Liver (tissue), 9 donors: ENCODE data around the gene MYO10. TPM values are rescaled to one million over a fixed set of nuclear protein-coding genes. Genes with fewer than 3 reads are reported as not detected.

Experiments used
- DNase-seq: peaks from one replicate; pipeline ENCODE4 v3.0.0-alpha.2; 2017; ENCODE audit warnings: low spot score
- H3K27ac ChIP-seq, 2 donors: one replicate each; pipeline ENCODE4 v1.7.0; 2013; ENCODE audit warnings: inconsistent platforms in 2 of 2, low read length in 2 of 2, control low read depth in 1 of 2, low read depth in 1 of 2, mild to moderate bottlenecking in 1 of 2
- H3K27me3 ChIP-seq, 4 donors: one replicate each; pipeline versions ENCODE4 v1.6.1 to v1.7.0; 2013; ENCODE audit warnings: low read length in 3 of 4, inconsistent platforms in 1 of 4, mild to moderate bottlenecking in 1 of 4, moderate library complexity in 1 of 4; ENCODE audit not compliant: control insufficient read depth in 4 of 4, insufficient read depth in 4 of 4
- H3K36me3 ChIP-seq, 4 donors: one replicate each; pipeline versions ENCODE4 v1.6.1 to v1.7.0; 2013; ENCODE audit warnings: low read length in 3 of 4, mild to moderate bottlenecking in 3 of 4, low read depth in 1 of 4, moderate library complexity in 1 of 4; ENCODE audit not compliant: control insufficient read depth in 4 of 4, insufficient read depth in 3 of 4
- H3K4me1 ChIP-seq, 4 donors: one replicate each; pipeline versions ENCODE4 v1.6.1 to v1.7.0; 2013; ENCODE audit warnings: low read length in 3 of 4, mild to moderate bottlenecking in 3 of 4, moderate library complexity in 1 of 4; ENCODE audit not compliant: control insufficient read depth in 4 of 4, insufficient read depth in 4 of 4
- H3K4me3 ChIP-seq, 3 donors: one replicate each; pipeline versions ENCODE4 v1.6.1 to v1.7.0; 2013; ENCODE audit warnings: low read length in 3 of 3, control low read depth in 1 of 3, low read depth in 1 of 3, mild to moderate bottlenecking in 1 of 3
- H3K9ac ChIP-seq, 2 donors: one replicate each; pipeline ENCODE4 v1.7.0; 2013; ENCODE audit warnings: low read length in 2 of 2, mild to moderate bottlenecking in 2 of 2, moderate library complexity in 2 of 2, control low read depth in 1 of 2, low read depth in 1 of 2
- H3K9me3 ChIP-seq, 4 donors: one replicate each; pipeline versions ENCODE4 v1.6.1 to v1.7.0; 2013; ENCODE audit warnings: low read length in 3 of 4; ENCODE audit not compliant: control insufficient read depth in 4 of 4
- EGR1 ChIP-seq, 2 donors: IDR thresholded peaks; 2 replicates each; pipeline ENCODE4 v1.6.1; 2016 to 2018; ENCODE audit warnings: antibody characterized with exemption in 2 of 2, low read depth in 2 of 2
- FOXA2 ChIP-seq: IDR thresholded peaks from 2 replicates; pipeline ENCODE4 v1.6.1; 2016; ENCODE audit warnings: antibody characterized with exemption
- HNF4G ChIP-seq: IDR thresholded peaks from 2 replicates; pipeline ENCODE4 v1.6.1; 2016; ENCODE audit warnings: antibody characterized with exemption
- JUND ChIP-seq, 2 donors: IDR thresholded peaks; 2 replicates each; pipeline ENCODE4 v1.6.1; 2016; ENCODE audit warnings: antibody characterized with exemption in 2 of 2
- NR2F2 ChIP-seq: IDR thresholded peaks from 2 replicates; pipeline ENCODE4 v1.6.1; 2016; ENCODE audit warnings: antibody characterized with exemption
- RAD21 ChIP-seq, 2 donors: IDR thresholded peaks; 2 replicates each; pipeline ENCODE4 v1.6.1; 2016; ENCODE audit warnings: antibody characterized with exemption in 2 of 2, mild to moderate bottlenecking in 2 of 2
- RXRA ChIP-seq, 2 donors: IDR thresholded peaks; 2 replicates each; pipeline ENCODE4 v1.6.1; 2017 to 2018; ENCODE audit warnings: antibody characterized with exemption in 2 of 2, mild to moderate bottlenecking in 1 of 2
- SP1 ChIP-seq: IDR thresholded peaks from 2 replicates; pipeline ENCODE4 v1.6.1; 2018; ENCODE audit warnings: antibody characterized with exemption, mild to moderate bottlenecking
- TAF1 ChIP-seq: conservative IDR thresholded peaks from 2 replicates; pipeline ENCODE4 v1.6.1; 2016; ENCODE audit warnings: antibody characterized with exemption, mild to moderate bottlenecking
- YY1 ChIP-seq: IDR thresholded peaks from 2 replicates; pipeline ENCODE4 v1.6.1; 2016; ENCODE audit warnings: antibody characterized with exemption, mild to moderate bottlenecking
- WGBS: extraction: QIAGEN DNeasy Blood & Tissue Kit; methylation state at CpG from one replicate; pipeline ENCODE4 v1.1.7; 2013; 5-methylcytosine and 5-hydroxymethylcytosine counted together
- polyA plus RNA-seq, 2 donors: library from polyadenylated mRNA; stranded (reverse) in 1 of 2; unstranded in 1 of 2; fragments of 200-250 nt in 1 of 2; fragments of >200 nt in 1 of 2; fragmentation: Nextera tagmentation in 1 of 2; extraction: Ambion mirVana in 1 of 2; gene quantifications; one replicate each; pipeline versions ENCODE4 v1.2.1 to v1.2.3, GENCODE V29; 2013 to 2015
- total RNA-seq, 2 donors: library from RNA; depleted of rRNA; stranded (reverse); fragments of >200 nt; gene quantifications; one replicate each; pipeline ENCODE4 v1.2.3, GENCODE V29; 2014
- TF ChIP-seq, protein P1 (sequence below): IDR thresholded peaks from 2 replicates; pipeline ENCODE4 v1.6.1; 2016; ENCODE audit warnings: antibody characterized with exemption, mild to moderate bottlenecking
- TF ChIP-seq, protein P2 (sequence below): IDR thresholded peaks from 2 replicates; pipeline ENCODE4 v1.6.1; 2016; ENCODE audit warnings: antibody characterized with exemption
- TF ChIP-seq, protein P3 (sequence below): IDR thresholded peaks from 2 replicates; pipeline ENCODE4 v1.6.1; 2016; ENCODE audit warnings: antibody characterized with exemption
- TF ChIP-seq, protein P4 (sequence below): IDR thresholded peaks from 2 replicates; pipeline ENCODE4 v1.6.1; 2016; ENCODE audit warnings: antibody characterized with exemption
- TF ChIP-seq, protein P5 (sequence below): fragments of 150-350 bp; IDR thresholded peaks from 2 replicates; pipeline ENCODE4 v1.5.1; 2017; ENCODE audit warnings: improper control_type of control experiment, low read depth, low read length; ENCODE audit not compliant: missing input control
- donor health status: healthy.
- donor health status: healthy.
- donor health status: healthy.
- donor health status: healthy.
- donor health status: healthy.

The MYO10 gene
- total and polyA plus RNA-seq, 4 donors, result 4.3 to 15.3 (median 7.1) TPM

DNA sequence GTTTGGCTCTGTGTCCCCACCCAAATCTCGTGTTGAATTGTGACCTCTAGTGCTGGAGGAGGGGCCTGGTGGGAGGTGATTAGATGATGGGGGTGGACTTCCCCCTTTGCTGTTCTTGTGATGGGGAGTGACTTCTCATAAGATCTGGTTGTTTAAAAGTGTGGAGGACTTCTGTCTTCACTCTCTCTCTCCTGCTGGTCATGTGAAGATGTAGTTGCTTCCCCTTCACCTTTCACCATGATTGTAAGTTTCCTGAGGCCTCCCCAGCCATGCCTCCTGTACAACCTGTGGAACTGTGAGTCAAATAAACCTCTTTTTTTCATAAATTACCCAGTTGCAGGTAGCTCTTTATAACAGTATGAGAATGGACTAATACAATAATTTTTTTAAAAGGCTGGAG is 10.6 kb upstream of the MYO10 start (continued):
- TF ChIP-seq, protein P1, sequence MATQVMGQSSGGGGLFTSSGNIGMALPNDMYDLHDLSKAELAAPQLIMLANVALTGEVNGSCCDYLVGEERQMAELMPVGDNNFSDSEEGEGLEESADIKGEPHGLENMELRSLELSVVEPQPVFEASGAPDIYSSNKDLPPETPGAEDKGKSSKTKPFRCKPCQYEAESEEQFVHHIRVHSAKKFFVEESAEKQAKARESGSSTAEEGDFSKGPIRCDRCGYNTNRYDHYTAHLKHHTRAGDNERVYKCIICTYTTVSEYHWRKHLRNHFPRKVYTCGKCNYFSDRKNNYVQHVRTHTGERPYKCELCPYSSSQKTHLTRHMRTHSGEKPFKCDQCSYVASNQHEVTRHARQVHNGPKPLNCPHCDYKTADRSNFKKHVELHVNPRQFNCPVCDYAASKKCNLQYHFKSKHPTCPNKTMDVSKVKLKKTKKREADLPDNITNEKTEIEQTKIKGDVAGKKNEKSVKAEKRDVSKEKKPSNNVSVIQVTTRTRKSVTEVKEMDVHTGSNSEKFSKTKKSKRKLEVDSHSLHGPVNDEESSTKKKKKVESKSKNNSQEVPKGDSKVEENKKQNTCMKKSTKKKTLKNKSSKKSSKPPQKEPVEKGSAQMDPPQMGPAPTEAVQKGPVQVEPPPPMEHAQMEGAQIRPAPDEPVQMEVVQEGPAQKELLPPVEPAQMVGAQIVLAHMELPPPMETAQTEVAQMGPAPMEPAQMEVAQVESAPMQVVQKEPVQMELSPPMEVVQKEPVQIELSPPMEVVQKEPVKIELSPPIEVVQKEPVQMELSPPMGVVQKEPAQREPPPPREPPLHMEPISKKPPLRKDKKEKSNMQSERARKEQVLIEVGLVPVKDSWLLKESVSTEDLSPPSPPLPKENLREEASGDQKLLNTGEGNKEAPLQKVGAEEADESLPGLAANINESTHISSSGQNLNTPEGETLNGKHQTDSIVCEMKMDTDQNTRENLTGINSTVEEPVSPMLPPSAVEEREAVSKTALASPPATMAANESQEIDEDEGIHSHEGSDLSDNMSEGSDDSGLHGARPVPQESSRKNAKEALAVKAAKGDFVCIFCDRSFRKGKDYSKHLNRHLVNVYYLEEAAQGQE, result no peak
- no peak for TF ChIP-seq RXRA (IDR thresholded peaks at IDR 0.05)
- TF ChIP-seq, protein P2, sequence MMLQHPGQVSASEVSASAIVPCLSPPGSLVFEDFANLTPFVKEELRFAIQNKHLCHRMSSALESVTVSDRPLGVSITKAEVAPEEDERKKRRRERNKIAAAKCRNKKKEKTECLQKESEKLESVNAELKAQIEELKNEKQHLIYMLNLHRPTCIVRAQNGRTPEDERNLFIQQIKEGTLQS, result no peak
- TF ChIP-seq RAD21 (IDR thresholded peaks at IDR 0.05), result no peak
- TF ChIP-seq, protein P3, sequence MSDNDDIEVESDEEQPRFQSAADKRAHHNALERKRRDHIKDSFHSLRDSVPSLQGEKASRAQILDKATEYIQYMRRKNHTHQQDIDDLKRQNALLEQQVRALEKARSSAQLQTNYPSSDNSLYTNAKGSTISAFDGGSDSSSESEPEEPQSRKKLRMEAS, result no peak
- TF ChIP-seq HNF4G, result no peak

DNA sequence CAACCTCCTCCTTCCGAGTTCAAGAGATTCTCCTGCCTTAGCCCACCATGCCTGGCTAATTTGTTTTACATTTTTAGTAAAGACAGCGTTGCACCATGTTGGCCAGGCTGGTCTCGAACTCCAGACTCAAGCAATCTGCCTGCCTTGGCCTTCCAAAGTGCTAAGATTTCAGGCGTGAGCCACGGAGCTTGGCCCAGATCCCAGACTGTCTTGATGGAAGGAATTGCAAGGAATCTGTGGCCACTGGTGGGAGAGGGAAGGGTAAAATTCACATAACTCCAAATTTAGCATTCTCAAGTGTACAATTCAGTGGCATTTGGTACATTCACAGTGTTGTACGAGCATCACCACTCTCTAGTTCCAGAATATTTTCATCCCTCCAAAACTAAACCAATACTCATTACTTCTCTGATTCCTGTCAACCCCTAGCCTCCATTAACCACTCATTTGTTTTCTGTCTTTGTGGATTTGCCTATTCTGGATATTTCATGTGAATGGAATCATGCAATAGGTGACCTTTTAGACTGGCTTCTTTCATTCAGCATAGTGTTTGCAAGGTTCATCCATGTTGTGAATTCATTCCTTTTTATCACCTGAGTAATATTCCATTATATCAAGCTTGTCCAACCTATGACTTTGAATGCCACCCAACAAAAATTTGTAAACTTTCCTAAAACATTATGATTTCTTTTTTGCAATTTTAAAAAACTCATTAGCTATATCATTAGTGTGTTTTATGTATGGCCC is 8.9 kb upstream of the MYO10 start:
- Histone ChIP-seq H3K4me1 (no peaks in the 10 kb centered on the region), H3K9me3 (peaks cover 0 to 8% (median 3%) of the 10 kb centered on the region in 4 donors), H3K9ac (no peak overlapping the region), H3K4me3 (no peak overlapping the region), H3K27ac (no peak overlapping the region), H3K36me3 (no peaks in the 10 kb centered on the region), H3K27me3 (no peaks in the 10 kb centered on the region)
- WGBS, result 77% methylated on average over 6 of the region's 6 CpGs
- DNase-seq, result no peak
- TF ChIP-seq, protein P2, result no peak
- TF ChIP-seq, protein P4, sequence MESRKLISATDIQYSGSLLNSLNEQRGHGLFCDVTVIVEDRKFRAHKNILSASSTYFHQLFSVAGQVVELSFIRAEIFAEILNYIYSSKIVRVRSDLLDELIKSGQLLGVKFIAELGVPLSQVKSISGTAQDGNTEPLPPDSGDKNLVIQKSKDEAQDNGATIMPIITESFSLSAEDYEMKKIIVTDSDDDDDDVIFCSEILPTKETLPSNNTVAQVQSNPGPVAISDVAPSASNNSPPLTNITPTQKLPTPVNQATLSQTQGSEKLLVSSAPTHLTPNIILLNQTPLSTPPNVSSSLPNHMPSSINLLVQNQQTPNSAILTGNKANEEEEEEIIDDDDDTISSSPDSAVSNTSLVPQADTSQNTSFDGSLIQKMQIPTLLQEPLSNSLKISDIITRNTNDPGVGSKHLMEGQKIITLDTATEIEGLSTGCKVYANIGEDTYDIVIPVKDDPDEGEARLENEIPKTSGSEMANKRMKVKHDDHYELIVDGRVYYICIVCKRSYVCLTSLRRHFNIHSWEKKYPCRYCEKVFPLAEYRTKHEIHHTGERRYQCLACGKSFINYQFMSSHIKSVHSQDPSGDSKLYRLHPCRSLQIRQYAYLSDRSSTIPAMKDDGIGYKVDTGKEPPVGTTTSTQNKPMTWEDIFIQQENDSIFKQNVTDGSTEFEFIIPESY, result no peak
- TF ChIP-seq, protein P1, result no peak
- TF ChIP-seq FOXA2, result no peak
- TF ChIP-seq YY1, result no peak
- no peak for TF ChIP-seq RXRA (IDR thresholded peaks at IDR 0.05)
- no peak for TF ChIP-seq NR2F2
- no peak for TF ChIP-seq EGR1 (IDR thresholded peaks at IDR 0.05; ENCODE audit: low read depth in 2 of 2)
- no peak for TF ChIP-seq TAF1
- no peak for TF ChIP-seq JUND (IDR thresholded peaks at IDR 0.05)
- TF ChIP-seq, protein P5, sequence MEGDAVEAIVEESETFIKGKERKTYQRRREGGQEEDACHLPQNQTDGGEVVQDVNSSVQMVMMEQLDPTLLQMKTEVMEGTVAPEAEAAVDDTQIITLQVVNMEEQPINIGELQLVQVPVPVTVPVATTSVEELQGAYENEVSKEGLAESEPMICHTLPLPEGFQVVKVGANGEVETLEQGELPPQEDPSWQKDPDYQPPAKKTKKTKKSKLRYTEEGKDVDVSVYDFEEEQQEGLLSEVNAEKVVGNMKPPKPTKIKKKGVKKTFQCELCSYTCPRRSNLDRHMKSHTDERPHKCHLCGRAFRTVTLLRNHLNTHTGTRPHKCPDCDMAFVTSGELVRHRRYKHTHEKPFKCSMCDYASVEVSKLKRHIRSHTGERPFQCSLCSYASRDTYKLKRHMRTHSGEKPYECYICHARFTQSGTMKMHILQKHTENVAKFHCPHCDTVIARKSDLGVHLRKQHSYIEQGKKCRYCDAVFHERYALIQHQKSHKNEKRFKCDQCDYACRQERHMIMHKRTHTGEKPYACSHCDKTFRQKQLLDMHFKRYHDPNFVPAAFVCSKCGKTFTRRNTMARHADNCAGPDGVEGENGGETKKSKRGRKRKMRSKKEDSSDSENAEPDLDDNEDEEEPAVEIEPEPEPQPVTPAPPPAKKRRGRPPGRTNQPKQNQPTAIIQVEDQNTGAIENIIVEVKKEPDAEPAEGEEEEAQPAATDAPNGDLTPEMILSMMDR, result no peak
- TF ChIP-seq SP1, result no peak
- TF ChIP-seq RAD21 (IDR thresholded peaks at IDR 0.05), result no peak
